H9 (cell line): ENCODE measurements around the gene SUV39H1. TPM values are rescaled to one million over a fixed set of nuclear protein-coding genes. Genes with fewer than 3 reads are reported as not detected.

Experiments
- DNase-seq: peaks from one replicate; pipeline ENCODE4 v3.0.0-alpha.2; 2017
- H2AFZ ChIP-seq: one replicate; pipeline ENCODE4 v1.6.1; 2013; ENCODE audit warnings: mild to moderate bottlenecking, low read length, control low read depth, moderate library complexity
- H2AK5ac ChIP-seq: 2 replicates; pipeline ENCODE4 v1.6.1; 2013; ENCODE audit warnings: low read length, control low read depth, mixed read lengths; ENCODE audit not compliant: insufficient read length
- H2BK120ac ChIP-seq: one replicate; pipeline ENCODE4 v1.6.1; 2013; ENCODE audit warnings: low read depth, mild to moderate bottlenecking, low read length, control low read depth, inconsistent platforms; ENCODE audit not compliant: poor library complexity, severe bottlenecking
- H2BK12ac ChIP-seq: 2 replicates; pipeline ENCODE4 v1.6.1; 2013; ENCODE audit warnings: low read length, control low read depth, mixed read lengths, low read depth; ENCODE audit not compliant: insufficient read length
- H2BK15ac ChIP-seq: 2 replicates; pipeline ENCODE4 v1.6.1; 2013; ENCODE audit warnings: low read depth, low read length, control low read depth
- H2BK20ac ChIP-seq: one replicate; pipeline ENCODE4 v1.6.1; 2013; ENCODE audit warnings: low read depth, mild to moderate bottlenecking, low read length, control low read depth, inconsistent platforms; ENCODE audit not compliant: poor library complexity, severe bottlenecking
- H2BK5ac ChIP-seq: 2 replicates; pipeline ENCODE4 v1.6.1; 2013; ENCODE audit warnings: low read length, control low read depth, mixed read lengths; ENCODE audit not compliant: insufficient read length
- H3K14ac ChIP-seq: 2 replicates; pipeline ENCODE4 v1.6.1; 2013; ENCODE audit warnings: low read length, control low read depth; ENCODE audit not compliant: insufficient read depth
- H3K18ac ChIP-seq: 2 replicates; pipeline ENCODE4 v1.6.1; 2013; ENCODE audit warnings: low read depth, mild to moderate bottlenecking, mixed read lengths, low read length, control low read depth; ENCODE audit not compliant: insufficient read length
- H3K23ac ChIP-seq: 2 replicates; pipeline ENCODE4 v1.6.1; 2013; ENCODE audit warnings: low read length, control low read depth, mixed read lengths, low read depth; ENCODE audit not compliant: insufficient read length
- H3K23me2 ChIP-seq: 2 replicates; pipeline ENCODE4 v1.6.1; 2013; ENCODE audit warnings: low read depth, mild to moderate bottlenecking, mixed read lengths, low read length, control low read depth; ENCODE audit not compliant: insufficient read length, poor library complexity, severe bottlenecking
- H3K27ac ChIP-seq: 2 replicates; pipeline ENCODE4 v1.5.1; 2013; ENCODE audit warnings: low read length, control low read depth, mixed read lengths, low read depth; ENCODE audit not compliant: insufficient read length
- H3K27me3 ChIP-seq: 2 replicates; pipeline ENCODE4 v1.6.1; 2013; ENCODE audit warnings: low read length, control low read depth, inconsistent platforms; ENCODE audit not compliant: insufficient read depth
- H3K4ac ChIP-seq: 2 replicates; pipeline ENCODE4 v1.6.1; 2013; ENCODE audit warnings: low read depth, mild to moderate bottlenecking, control low read depth, inconsistent platforms, low read length, moderate library complexity
- H3K4me1 ChIP-seq: 2 replicates; pipeline ENCODE4 v1.6.1; 2013; ENCODE audit warnings: low read length, control low read depth, inconsistent platforms; ENCODE audit not compliant: insufficient read depth
- H3K4me2 ChIP-seq: 2 replicates; pipeline ENCODE4 v1.6.1; 2013; ENCODE audit warnings: low read length, control low read depth, mixed read lengths; ENCODE audit not compliant: insufficient read length, insufficient read depth
- H3K56ac ChIP-seq: 2 replicates; pipeline ENCODE4 v1.6.1; 2013; ENCODE audit warnings: low read depth, mild to moderate bottlenecking, mixed read lengths, low read length, control low read depth; ENCODE audit not compliant: insufficient read length
- H3K79me1 ChIP-seq: 2 replicates; pipeline ENCODE4 v1.6.1; 2013; ENCODE audit warnings: low read depth, mild to moderate bottlenecking, moderate library complexity, low read length, control low read depth, inconsistent platforms; ENCODE audit not compliant: insufficient read depth, poor library complexity, severe bottlenecking
- H3K79me2 ChIP-seq: 2 replicates; pipeline ENCODE4 v1.6.1; 2013; ENCODE audit warnings: low read length, control low read depth, inconsistent platforms; ENCODE audit not compliant: insufficient read depth
- H3K9ac ChIP-seq: 2 replicates; pipeline ENCODE4 v1.6.1; 2013; ENCODE audit warnings: low read length, control low read depth, mixed read lengths; ENCODE audit not compliant: insufficient read length; ENCODE audit errors: extremely low read depth
- H3K9me3 ChIP-seq: one replicate; pipeline ENCODE4 v1.6.1; 2013; ENCODE audit warnings: low read depth, low read length, inconsistent platforms; ENCODE audit not compliant: control insufficient read depth
- H3T11ph ChIP-seq: one replicate; pipeline ENCODE4 v1.6.1; 2013; ENCODE audit warnings: mild to moderate bottlenecking, low read length, control low read depth, inconsistent platforms
- H4K20me1 ChIP-seq: one replicate; pipeline ENCODE4 v1.6.1; 2013; ENCODE audit not compliant: control insufficient read depth, insufficient read length, insufficient read depth
- H4K5ac ChIP-seq: 2 replicates; pipeline ENCODE4 v1.6.1; 2013; ENCODE audit warnings: low read depth, mild to moderate bottlenecking, mixed read lengths, low read length, control low read depth; ENCODE audit not compliant: insufficient read length
- H4K8ac ChIP-seq: replicated peaks from 2 replicates; pipeline ENCODE4 v1.6.1; 2013; ENCODE audit warnings: low read length, control low read depth, mixed read lengths, low read depth; ENCODE audit not compliant: insufficient read length
- H4K91ac ChIP-seq: 2 replicates; pipeline ENCODE4 v1.6.1; 2013; ENCODE audit warnings: low read depth, mild to moderate bottlenecking, moderate library complexity, mixed read lengths, low read length, control low read depth; ENCODE audit not compliant: insufficient read length
- H3K27ac Mint-ChIP-seq, 3 experiments: 2 replicates in 2 of 3; 3 replicates in 1 of 3; pipeline ENCODE4 v1.8.0; 2020 to 2021; ENCODE audit warnings: mixed read lengths in 3 of 3, mild to moderate bottlenecking in 1 of 3, moderate library complexity in 1 of 3
- H3K27me3 Mint-ChIP-seq: 2 replicates; pipeline ENCODE4 v1.8.0; 2021; ENCODE audit warnings: low read depth, mild to moderate bottlenecking, moderate library complexity, mixed read lengths
- H3K36me3 Mint-ChIP-seq, 3 experiments: 2 replicates in 2 of 3; 3 replicates in 1 of 3; pipeline ENCODE4 v1.8.0; 2020 to 2021; ENCODE audit warnings: low read depth in 3 of 3, mixed read lengths in 3 of 3; ENCODE audit not compliant: insufficient read depth in 1 of 3
- H3K4me1 Mint-ChIP-seq, 2 experiments: 2 replicates each; pipeline ENCODE4 v1.8.0; 2020; ENCODE audit warnings: mixed read lengths in 2 of 2
- H3K4me3 Mint-ChIP-seq, 2 experiments: 2 replicates in 1 of 2; 3 replicates in 1 of 2; pipeline ENCODE4 v1.8.0; 2020 to 2021; ENCODE audit warnings: mild to moderate bottlenecking in 2 of 2, mixed read lengths in 2 of 2, moderate library complexity in 1 of 2
- H3K9me3 Mint-ChIP-seq, 2 experiments: 2 replicates in 1 of 2; 3 replicates in 1 of 2; pipeline ENCODE4 v1.8.0; 2020; ENCODE audit warnings: mild to moderate bottlenecking in 2 of 2, mixed read lengths in 2 of 2, moderate library complexity in 1 of 2
- WGBS: extraction: QIAGEN DNeasy Blood & Tissue Kit; methylation state at CpG from one replicate; pipeline ENCODE4 v1.1.7; 2013; ENCODE audit warnings: missing lambda C conversion rate, low lambda C conversion rate, mixed read lengths; ENCODE audit not compliant: insufficient read length; ENCODE audit errors: extremely low coverage; 5-methylcytosine and 5-hydroxymethylcytosine counted together
- total RNA-seq: library from RNA; stranded (reverse); gene quantifications from 2 replicates; pipeline ENCODE4 v1.2.1, GENCODE V29; 2021
- TF ChIP-seq, protein P1 (sequence below): fragments of 200-600 bp; sonication (generic); conservative IDR thresholded peaks from 3 replicates; pipeline ENCODE4 v1.8.0; 2021; ENCODE audit warnings: antibody characterized with exemption, mild to moderate bottlenecking

Gene SUV39H1
- total RNA-seq, 1 experiment from 2014 or later = 16.2 TPM

DNA sequence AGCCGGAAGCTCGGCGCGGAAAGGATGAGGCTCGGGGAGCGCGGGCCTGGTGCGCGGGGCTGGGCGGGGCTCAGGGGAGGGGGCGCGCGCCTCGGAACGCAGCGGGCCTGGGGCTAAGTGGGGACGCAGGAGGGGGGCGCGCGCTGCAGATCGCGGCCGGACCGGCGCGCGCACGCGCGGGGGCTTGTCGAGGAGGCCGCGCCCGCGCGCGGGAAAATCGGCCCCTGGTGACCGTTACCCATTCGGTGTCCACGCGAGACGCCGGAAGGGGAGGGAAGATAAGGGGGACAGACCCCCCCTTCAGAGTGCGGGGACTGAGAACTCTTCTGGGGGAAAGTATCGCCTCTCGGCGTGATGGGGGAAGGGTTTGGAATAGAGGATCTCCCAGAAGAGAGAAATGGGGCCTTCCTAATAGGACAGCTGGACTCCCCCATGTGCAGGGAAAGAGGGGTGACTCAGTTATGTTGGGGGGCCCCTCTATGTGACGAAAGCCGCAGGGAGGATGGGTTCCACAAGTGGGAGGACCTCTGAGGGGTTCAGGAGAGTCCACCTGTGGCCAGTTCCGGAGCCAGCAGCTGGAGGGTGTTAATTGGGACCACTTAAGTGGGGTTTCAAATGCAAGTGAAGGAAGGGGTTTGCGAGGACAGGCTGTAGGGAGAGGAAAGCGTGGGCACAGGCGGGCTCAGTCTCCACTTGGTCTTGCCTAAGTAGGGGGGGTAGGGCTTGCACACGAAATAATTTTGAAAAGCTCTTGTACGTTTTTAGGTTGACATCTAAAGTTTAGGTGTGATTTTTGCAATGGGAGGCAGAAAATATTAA, 584 bp downstream of the SUV39H1 start:
- no CpG with 5 or more reads among the region's 56 CpGs for WGBS
- Histone ChIP-seq H4K91ac (no peak overlapping the region), H3K79me1 (no peaks in the 10 kb centered on the region), H3K9me3 (peaks cover 33% of the 10 kb centered on the region), H2BK15ac (no peak overlapping the region), H3K4me2 (peak overlapping the region; percentile 57), H4K5ac (no peak overlapping the region), H2AFZ (no peak overlapping the region), H3K27ac (no peak overlapping the region), H4K20me1 (no peaks in the 10 kb centered on the region), H3K4ac (no peak overlapping the region), H3K9ac (peak overlapping the region; percentile 55), H2BK20ac (no peak overlapping the region), H3K79me2 (no peaks in the 10 kb centered on the region), H3K27me3 (no peaks in the 10 kb centered on the region), H3K18ac (no peak overlapping the region), H3K23me2 (no peaks in the 10 kb centered on the region), H3K14ac (peak overlapping the region; percentile 8; the same call in 1 of the 2 replicates), H3K4me1 (no peaks in the 10 kb centered on the region), H3K56ac (no peak overlapping the region), H2AK5ac (no peak overlapping the region), H2BK12ac (no peak overlapping the region), H2BK5ac (no peak overlapping the region), H4K8ac (no peak overlapping the region), H2BK120ac (no peak overlapping the region), H3T11ph (no peak overlapping the region), H3K23ac (no peak overlapping the region)
- Mint-ChIP-seq H3K36me3 (peaks cover 19 to 35% (median 24%) of the 10 kb centered on the region in 3 experiments), H3K4me1 (peaks cover 28 to 36% of the 10 kb centered on the region in 2 experiments), H3K4me3 (peak overlapping the region; percentile 79 to 91), H3K27me3 (peaks cover 19% of the 10 kb centered on the region), H3K27ac (peak overlapping the region in 2 of 3 experiments; percentile 91 to 97; a peak in 6 of 7 replicates), H3K9me3 (peaks cover 76 to 82% of the 10 kb centered on the region in 2 experiments)
- DNase-seq = no peak
- TF ChIP-seq, protein P1, sequence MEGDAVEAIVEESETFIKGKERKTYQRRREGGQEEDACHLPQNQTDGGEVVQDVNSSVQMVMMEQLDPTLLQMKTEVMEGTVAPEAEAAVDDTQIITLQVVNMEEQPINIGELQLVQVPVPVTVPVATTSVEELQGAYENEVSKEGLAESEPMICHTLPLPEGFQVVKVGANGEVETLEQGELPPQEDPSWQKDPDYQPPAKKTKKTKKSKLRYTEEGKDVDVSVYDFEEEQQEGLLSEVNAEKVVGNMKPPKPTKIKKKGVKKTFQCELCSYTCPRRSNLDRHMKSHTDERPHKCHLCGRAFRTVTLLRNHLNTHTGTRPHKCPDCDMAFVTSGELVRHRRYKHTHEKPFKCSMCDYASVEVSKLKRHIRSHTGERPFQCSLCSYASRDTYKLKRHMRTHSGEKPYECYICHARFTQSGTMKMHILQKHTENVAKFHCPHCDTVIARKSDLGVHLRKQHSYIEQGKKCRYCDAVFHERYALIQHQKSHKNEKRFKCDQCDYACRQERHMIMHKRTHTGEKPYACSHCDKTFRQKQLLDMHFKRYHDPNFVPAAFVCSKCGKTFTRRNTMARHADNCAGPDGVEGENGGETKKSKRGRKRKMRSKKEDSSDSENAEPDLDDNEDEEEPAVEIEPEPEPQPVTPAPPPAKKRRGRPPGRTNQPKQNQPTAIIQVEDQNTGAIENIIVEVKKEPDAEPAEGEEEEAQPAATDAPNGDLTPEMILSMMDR = no peak
